DMS53 (cell line): ENCODE results near the gene WBP2.

Source experiments
- DNase-seq: peaks from one replicate; lab custom pipeline; 2025; lab: John Stamatoyannopoulos, UW

The WBP2 gene

GRCh38 chr17:75827308-75828075 lies 27.6 kb downstream of the WBP2 start:
- DNase-seq, result peak; percentile 68

- DNase-seq, result no peak
These were observed 28.4 kb downstream of the WBP2 start for GRCh38 chr17:75826561-75827307.

GRCh38 chr17:75825748-75826370 lies 29.3 kb downstream of the WBP2 start:
- DNase-seq, result no peak

- DNase-seq, result no peak
These were observed 30.0 kb downstream of the WBP2 start for GRCh38 chr17:75825149-75825552.

GRCh38 chr17:75824666-75825065 lies 30.5 kb downstream of the WBP2 start:
- no peak for DNase-seq

GRCh38 chr17:75824050-75824552 lies 31.0 kb downstream of the WBP2 start:
- DNase-seq, result no peak

- no peak for DNase-seq
These were observed 31.7 kb downstream of the WBP2 start for GRCh38 chr17:75823257-75824041.

GRCh38 chr17:75822800-75823166 lies 32.4 kb downstream of the WBP2 start:
- DNase-seq, result no peak

- DNase-seq, result peak; percentile 89
These were observed 32.9 kb downstream of the WBP2 start for GRCh38 chr17:75822119-75822799.

- no peak for DNase-seq
These were observed 33.6 kb downstream of the WBP2 start for GRCh38 chr17:75821552-75821951.

- DNase-seq, result no peak
These were observed 34.7 kb downstream of the WBP2 start for GRCh38 chr17:75820094-75821080.

GRCh38 chr17:75819678-75820077 lies 35.5 kb downstream of the WBP2 start:
- no peak for DNase-seq

GRCh38 chr17:75819116-75819515 lies 36.0 kb downstream of the WBP2 start:
- peak; percentile 36 for DNase-seq

GRCh38 chr17:75818326-75818885 lies 36.7 kb downstream of the WBP2 start:
- no peak for DNase-seq

- no peak for DNase-seq
These were observed 37.6 kb downstream of the WBP2 start for GRCh38 chr17:75817571-75817970.

GRCh38 chr17:75816693-75817092 lies 38.4 kb downstream of the WBP2 start:
- no peak for DNase-seq

- no peak for DNase-seq
These were observed 39.7 kb downstream of the WBP2 start for GRCh38 chr17:75815399-75815798.

GRCh38 chr17:75814900-75815373 lies 40.2 kb downstream of the WBP2 start:
- no peak for DNase-seq

- DNase-seq, result no peak
These were observed 41.1 kb downstream of the WBP2 start for GRCh38 chr17:75814021-75814395.
